GM20000 (cell line): ENCODE data around the gene OTX1.

Experiments
- DNase-seq: peaks from one replicate; pipeline ENCODE4 v3.0.0; 2012; ENCODE audit warnings: low spot score
- TF ChIP-seq, protein P1 (sequence below): IDR thresholded peaks from 2 replicates; pipeline ENCODE4 v1.5.1; 2012; ENCODE audit warnings: mild to moderate bottlenecking, control low read depth; ENCODE audit errors: extremely low read depth, missing control alignments

Gene OTX1

DNA sequence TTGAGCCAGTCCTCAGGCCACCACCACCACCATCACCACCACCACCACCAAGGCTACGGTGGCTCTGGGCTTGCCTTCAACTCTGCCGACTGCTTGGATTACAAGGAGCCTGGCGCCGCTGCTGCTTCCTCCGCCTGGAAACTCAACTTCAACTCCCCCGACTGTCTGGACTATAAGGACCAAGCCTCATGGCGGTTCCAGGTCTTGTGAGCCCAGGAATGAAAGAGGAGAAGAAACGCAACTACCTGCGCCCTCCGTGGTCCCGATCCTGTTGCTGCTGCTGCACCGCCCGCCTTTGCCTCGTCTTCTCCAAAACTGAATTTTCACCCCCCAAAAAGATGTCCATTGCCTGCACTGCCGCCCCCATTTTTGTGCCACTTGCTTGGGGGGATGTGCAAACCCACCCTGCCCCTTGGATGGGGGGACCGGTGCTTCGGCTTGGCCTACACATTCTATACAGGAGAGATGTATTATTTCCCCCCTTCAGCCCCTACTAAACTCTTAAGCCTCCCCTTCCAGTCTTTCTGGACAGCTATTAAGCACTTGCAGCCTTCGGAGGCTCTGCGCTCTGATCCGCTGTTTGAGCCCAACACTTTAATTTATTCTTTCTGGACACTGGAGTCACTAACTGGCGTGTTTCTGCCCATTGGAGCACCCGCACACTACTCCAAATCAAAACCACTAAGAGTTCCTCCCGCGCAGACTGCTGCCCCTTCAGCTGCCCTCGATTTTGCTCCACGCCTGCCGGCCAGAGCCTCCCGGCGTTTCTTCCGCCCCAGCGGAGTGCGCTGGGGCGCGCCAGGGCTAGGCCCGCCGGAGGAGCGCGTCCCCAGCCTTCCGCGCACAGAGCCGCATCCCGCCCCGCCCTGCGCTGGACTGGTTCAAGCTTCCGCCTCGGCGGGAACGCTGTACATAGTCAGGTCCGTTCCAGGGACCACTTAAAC lies 5.7 kb downstream of the OTX1 start:
- TF ChIP-seq, protein P1, sequence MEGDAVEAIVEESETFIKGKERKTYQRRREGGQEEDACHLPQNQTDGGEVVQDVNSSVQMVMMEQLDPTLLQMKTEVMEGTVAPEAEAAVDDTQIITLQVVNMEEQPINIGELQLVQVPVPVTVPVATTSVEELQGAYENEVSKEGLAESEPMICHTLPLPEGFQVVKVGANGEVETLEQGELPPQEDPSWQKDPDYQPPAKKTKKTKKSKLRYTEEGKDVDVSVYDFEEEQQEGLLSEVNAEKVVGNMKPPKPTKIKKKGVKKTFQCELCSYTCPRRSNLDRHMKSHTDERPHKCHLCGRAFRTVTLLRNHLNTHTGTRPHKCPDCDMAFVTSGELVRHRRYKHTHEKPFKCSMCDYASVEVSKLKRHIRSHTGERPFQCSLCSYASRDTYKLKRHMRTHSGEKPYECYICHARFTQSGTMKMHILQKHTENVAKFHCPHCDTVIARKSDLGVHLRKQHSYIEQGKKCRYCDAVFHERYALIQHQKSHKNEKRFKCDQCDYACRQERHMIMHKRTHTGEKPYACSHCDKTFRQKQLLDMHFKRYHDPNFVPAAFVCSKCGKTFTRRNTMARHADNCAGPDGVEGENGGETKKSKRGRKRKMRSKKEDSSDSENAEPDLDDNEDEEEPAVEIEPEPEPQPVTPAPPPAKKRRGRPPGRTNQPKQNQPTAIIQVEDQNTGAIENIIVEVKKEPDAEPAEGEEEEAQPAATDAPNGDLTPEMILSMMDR, result no peak
- DNase-seq, result peak; percentile 75

DNA sequence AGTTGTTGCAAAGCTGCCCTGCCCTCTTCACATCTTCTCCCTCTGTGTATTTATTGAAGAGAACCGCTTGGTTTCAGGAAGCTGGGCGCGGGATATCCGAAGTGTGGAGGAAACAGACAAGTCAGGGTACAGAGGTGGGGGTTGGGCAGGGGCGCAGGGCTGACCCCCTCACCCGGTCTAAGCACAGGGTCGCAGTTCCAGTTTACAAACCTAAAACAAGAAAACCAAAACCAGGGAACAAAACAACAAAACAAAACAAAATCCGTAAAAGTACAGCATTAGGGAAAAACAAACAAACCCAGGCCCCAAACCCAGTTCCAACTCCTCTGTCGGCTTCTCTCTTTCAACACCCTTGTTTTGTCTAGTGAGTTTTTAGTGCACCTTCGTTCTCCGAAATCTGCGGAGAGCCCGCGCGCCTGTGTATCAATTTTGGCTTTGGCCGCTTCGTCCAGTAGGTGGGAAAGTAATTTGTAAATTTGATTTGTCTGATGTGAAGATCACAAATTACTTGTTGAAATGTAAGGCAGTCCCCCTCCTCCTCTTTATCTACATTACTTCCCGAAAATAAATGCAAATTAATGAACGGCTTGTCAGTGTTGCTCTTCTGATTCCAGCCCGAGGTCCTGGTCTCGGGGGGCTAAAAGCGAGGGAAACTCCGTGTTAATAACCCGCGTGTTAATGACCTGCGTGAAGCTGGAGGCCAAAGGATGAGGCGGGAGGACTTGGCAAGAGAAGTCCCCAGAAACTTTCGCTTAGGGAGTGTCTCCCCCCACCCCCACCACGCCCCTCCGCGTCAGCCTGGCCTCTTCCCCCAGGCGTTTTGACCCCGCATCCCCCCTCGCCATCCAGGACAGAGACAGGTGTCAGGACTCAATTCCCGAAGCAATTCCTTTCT lies 6.9 kb downstream of the OTX1 start:
- TF ChIP-seq, protein P1, result no peak
- DNase-seq, result peak; percentile 18

DNA sequence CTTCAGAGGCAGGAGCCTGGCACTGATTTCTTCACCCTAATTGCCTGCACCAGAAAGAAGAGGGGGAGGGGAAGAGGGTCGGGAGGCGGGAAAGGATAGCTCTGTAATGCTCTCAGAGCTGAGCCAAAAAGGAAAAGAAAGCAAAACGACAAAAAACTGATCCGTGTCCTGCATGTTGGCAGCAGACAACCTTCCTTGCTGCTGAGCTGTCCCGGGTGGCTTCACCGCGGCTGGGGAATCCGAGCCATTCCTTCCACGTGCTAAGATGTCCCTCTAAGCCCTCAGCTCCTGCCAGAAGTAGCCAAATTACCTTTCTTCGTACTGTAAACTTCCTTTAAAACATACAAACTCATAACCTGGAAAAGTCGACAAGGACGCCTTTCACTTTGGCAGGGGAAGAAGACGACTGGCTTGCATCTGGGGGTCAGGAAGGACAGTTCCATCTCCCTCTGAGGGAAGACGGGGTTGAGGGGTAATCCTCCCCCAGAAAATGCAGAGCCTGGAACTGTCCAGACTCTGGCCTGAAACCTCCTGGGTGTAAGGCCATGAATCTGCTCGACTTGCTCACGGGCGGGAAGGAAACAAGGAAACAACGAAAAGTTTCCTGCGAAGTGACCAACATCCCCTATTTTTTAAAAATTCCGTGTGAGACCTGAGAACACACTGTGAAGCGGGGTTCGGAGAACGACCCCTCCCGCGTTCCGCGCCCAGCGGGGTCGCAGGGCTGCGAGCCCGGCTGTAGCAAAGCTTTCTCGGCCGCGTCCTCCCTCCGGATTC lies 7.7 kb downstream of the OTX1 start:
- DNase-seq, result peak; percentile 37
- TF ChIP-seq, protein P1, result no peak

DNA sequence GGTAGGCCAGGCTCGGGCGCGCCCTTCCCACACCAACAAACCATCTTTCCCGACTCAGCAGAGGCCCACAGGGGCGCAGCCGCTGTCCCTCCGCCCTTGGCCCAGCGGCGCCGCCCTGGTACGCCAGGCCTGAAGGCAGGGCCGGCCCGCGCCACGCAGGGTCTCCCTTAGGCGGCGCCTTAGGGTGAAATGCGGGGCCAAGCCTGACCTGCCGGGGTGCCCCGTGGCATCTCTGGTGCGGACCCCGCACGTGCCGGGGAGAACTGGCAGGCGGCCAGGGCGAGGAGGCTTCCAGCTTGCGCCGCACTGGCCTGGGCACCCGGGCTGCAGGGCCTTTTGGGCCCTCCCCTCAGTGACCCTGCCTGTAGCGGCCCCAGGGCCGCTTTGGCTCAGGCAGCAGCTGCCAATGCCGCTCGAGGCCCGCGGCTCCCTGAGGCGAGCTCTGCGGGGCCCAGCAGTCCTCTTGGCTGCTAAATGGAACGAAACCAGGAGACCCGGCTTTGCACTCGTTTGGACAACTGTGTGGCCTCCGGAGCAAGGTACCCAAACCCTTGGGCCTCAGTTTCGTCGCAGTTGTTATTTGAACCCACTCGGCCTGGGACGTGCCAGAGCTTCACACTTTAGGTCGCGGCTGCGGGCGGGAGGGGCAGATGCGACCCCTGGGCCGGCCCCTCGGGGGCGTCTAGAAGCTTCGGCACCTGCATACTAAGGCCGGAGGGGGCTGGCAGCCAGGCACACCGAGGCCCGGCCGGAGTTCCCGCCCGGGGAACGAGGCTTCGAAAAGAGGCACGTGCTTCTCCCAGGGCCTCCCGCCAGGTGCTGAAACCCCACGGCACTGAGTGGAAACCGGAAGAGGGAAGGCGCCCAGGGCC lies 8.5 kb downstream of the OTX1 start:
- peak; percentile 46 for DNase-seq
- TF ChIP-seq, protein P1, result no peak

DNA sequence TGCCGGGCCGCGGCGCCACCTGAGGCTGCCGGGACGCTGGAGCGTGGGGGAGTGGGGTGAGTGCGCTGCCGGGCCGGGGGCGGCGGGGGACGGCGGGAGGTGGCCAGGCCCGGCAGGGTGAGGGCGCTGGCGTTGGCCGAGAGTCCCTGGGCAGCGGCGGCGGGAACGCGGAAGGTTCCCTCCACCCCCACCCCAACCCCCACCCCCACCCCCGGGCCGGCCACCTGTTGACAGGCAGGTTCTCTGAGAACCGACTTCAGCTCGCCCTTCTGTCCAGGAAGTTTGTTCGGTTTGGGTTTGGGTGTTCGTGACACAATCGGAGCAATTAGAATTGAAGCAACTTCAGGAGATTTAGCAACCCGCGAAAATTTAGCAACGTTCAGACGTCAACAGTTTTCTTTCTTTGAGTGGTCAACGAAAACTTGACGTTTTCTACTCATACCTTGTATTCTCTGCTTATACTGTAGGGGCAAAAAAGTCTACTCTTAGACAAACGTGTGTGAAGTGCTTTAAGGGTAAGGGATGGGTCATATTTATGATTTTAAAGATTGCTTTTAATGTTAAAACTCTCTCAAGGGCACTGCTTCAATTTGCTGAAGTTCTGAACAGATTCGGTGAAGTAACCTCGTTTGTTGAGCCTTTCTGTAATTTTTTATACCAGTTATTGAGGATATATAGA lies 9.3 kb downstream of the OTX1 start:
- DNase-seq, result peak; percentile 26
- TF ChIP-seq, protein P1, result no peak

DNA sequence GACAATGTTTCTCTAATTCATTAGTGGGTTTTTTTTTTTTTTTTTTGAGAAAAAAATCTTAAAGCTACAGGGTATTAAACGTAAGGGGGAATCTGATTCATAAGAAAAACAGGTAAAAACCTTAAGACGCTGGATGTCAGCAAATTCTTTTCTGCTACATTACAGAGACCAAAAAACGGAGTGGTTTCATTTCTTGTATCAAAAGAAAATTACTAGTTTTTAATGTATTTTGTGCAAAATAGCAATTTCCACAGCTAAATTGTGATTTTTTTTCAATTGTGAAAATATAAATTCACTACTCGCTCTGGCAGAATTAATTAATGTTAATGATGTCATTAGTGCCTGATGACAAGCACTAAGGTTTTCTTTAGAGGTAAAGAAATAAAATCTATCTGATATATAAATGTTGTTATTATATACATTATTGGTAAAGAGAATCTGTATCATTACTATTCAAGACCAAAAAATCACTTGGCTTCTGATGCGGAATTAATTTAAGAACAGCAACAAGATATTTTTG lies 9.9 kb downstream of the OTX1 start:
- no peak for DNase-seq
- TF ChIP-seq, protein P1, result no peak
